Hepatocyte (in vitro differentiated cells): ENCODE results near the gene AP3S2. TPM values are rescaled to one million over a fixed set of nuclear protein-coding genes. Genes with fewer than 3 reads are reported as not detected.

Source experiments
- DNase-seq: peaks from one replicate; pipeline ENCODE4 v3.0.0-alpha.2; 2016; ENCODE audit warnings: low spot score
- H2AFZ ChIP-seq: fragments of 200-600 bp; sonication (generic); 2 replicates; pipeline ENCODE4 v1.6.0; 2016; ENCODE audit warnings: antibody characterized with exemption, mild to moderate bottlenecking
- H3K27ac ChIP-seq: fragments of 200-600 bp; sonication (generic); 2 replicates; pipeline ENCODE4 v1.5.1; 2016; ENCODE audit warnings: mild to moderate bottlenecking
- H3K27me3 ChIP-seq: fragments of 200-600 bp; sonication (generic); 2 replicates; pipeline ENCODE4 v1.6.1; 2016
- H3K36me3 ChIP-seq: fragments of 200-600 bp; sonication (generic); replicated peaks from 2 replicates; pipeline ENCODE4 v1.5.1; 2016; ENCODE audit warnings: low read depth; ENCODE audit not compliant: insufficient read depth
- H3K4me1 ChIP-seq: fragments of 200-600 bp; sonication (generic); 2 replicates; pipeline ENCODE4 v1.5.1; 2016; ENCODE audit warnings: mild to moderate bottlenecking, moderate library complexity; ENCODE audit not compliant: insufficient read depth
- H3K4me2 ChIP-seq: fragments of 200-600 bp; sonication (generic); 2 replicates; pipeline ENCODE4 v1.6.0; 2016
- H3K4me3 ChIP-seq: fragments of 200-600 bp; sonication (generic); 2 replicates; pipeline ENCODE4 v1.5.1; 2016; ENCODE audit warnings: mild to moderate bottlenecking
- H3K79me2 ChIP-seq: fragments of 200-600 bp; sonication (generic); 2 replicates; pipeline ENCODE4 v1.6.0; 2017; ENCODE audit warnings: mild to moderate bottlenecking
- H3K9me2 ChIP-seq: fragments of 200-600 bp; sonication (generic); replicated peaks from 2 replicates; pipeline ENCODE4 v1.6.0; 2017; ENCODE audit warnings: mild to moderate bottlenecking; ENCODE audit not compliant: insufficient read depth
- H3K9me3 ChIP-seq: fragments of 200-600 bp; sonication (generic); 2 replicates; pipeline ENCODE4 v1.5.1; 2016; ENCODE audit warnings: low read depth, mild to moderate bottlenecking
- H4K20me1 ChIP-seq: fragments of 200-600 bp; sonication (generic); 2 replicates; pipeline ENCODE4 v1.6.0; 2016; ENCODE audit warnings: mild to moderate bottlenecking; ENCODE audit not compliant: insufficient read depth, poor library complexity, severe bottlenecking
- CTCF ChIP-seq: fragments of 200-600 bp; sonication (generic); IDR thresholded peaks from 2 replicates; pipeline ENCODE4 v1.5.1; 2016; ENCODE audit warnings: antibody characterized with exemption, mild to moderate bottlenecking; ENCODE audit not compliant: poor library complexity
- EZH2 ChIP-seq: fragments of 200-600 bp; sonication (generic); IDR thresholded peaks from 2 replicates; pipeline ENCODE4 v1.6.1; 2016; ENCODE audit warnings: antibody characterized with exemption, mild to moderate bottlenecking, borderline replicate concordance
- EZH2phosphoT487 ChIP-seq: fragments of 200-600 bp; sonication (generic); IDR thresholded peaks from one replicate; pipeline ENCODE4 v1.6.1; 2018; ENCODE audit warnings: antibody characterized with exemption, mild to moderate bottlenecking, low read depth, moderate library complexity; ENCODE audit not compliant: unreplicated experiment, severe bottlenecking
- WGBS: methylation state at CpG from one replicate; pipeline ENCODE4 v1.1.6; 2016; ENCODE audit warnings: low lambda C conversion rate; ENCODE audit errors: missing lambda C conversion rate; 5-methylcytosine and 5-hydroxymethylcytosine counted together
- polyA plus RNA-seq: library from polyadenylated mRNA; unstranded; fragments of >200 nt; fragmentation: Nextera tagmentation; extraction: Ambion mirVana; gene quantifications from 2 replicates; pipeline ENCODE4 v1.2.1, GENCODE V29; 2016
- total RNA-seq: library from RNA; depleted of rRNA; stranded (reverse); fragments of >200 nt; gene quantifications from 2 replicates; pipeline ENCODE4 v1.2.3, GENCODE V29; 2014

AP3S2 gene
- total and polyA plus RNA-seq, 2 experiments from 2014 or later: 14.2 to 61.2 TPM

GRCh38 chr15:89787944-89788343, 105.8 kb downstream of the AP3S2 start:
- no peak overlapping the region for H3K4me3 ChIP-seq
- H3K36me3 ChIP-seq: no peaks in the 10 kb centered on the region
- DNase-seq: no peak
- peaks cover 3% of the 10 kb centered on the region for H3K9me3 ChIP-seq
- H3K79me2 ChIP-seq: no peaks in the 10 kb centered on the region
- no peaks in the 10 kb centered on the region for H3K27me3 ChIP-seq
- no peak overlapping the region for H3K4me2 ChIP-seq
- H3K27ac ChIP-seq: no peak overlapping the region
- H3K4me1 ChIP-seq: peaks cover 19% of the 10 kb centered on the region
- 93% methylated on average over 3 of the region's 3 CpGs for WGBS
- TF ChIP-seq EZH2phosphoT487: no peak
- no peak for TF ChIP-seq CTCF
- no peak for TF ChIP-seq EZH2
- no peak overlapping the region for H2AFZ ChIP-seq
- H3K9me2 ChIP-seq: no peaks in the 10 kb centered on the region
- no peaks in the 10 kb centered on the region for H4K20me1 ChIP-seq

- H3K9me3 ChIP-seq: peaks cover 3% of the 10 kb centered on the region
- no peak for DNase-seq
- H3K4me1 ChIP-seq: peaks cover 34% of the 10 kb centered on the region
- peak overlapping the region; percentile 76 for H3K27ac ChIP-seq
- TF ChIP-seq EZH2phosphoT487 (no peak), EZH2 (no peak), CTCF (no peak)
- no peaks in the 10 kb centered on the region for H3K79me2 ChIP-seq
- no peak overlapping the region for H2AFZ ChIP-seq
- peak overlapping the region; percentile 6 for H3K4me2 ChIP-seq
- no peaks in the 10 kb centered on the region for H3K9me2 ChIP-seq
- no peaks in the 10 kb centered on the region for H3K27me3 ChIP-seq
- H4K20me1 ChIP-seq: no peaks in the 10 kb centered on the region
- H3K36me3 ChIP-seq: no peaks in the 10 kb centered on the region
- H3K4me3 ChIP-seq: no peak overlapping the region
These were observed 108.0 kb downstream of the AP3S2 start for GRCh38 chr15:89785774-89786140.

- no peaks in the 10 kb centered on the region for H3K79me2 ChIP-seq
- H3K27ac ChIP-seq: peak overlapping the region; percentile 76
- peaks cover 34% of the 10 kb centered on the region for H3K4me1 ChIP-seq
- 69% methylated on average over 13 of the region's 13 CpGs for WGBS
- H3K27me3 ChIP-seq: no peaks in the 10 kb centered on the region
- peaks cover 3% of the 10 kb centered on the region for H3K9me3 ChIP-seq
- TF ChIP-seq EZH2: no peak
- TF ChIP-seq EZH2phosphoT487: no peak
- no peak for TF ChIP-seq CTCF
- peak; percentile 73 for DNase-seq
- no peaks in the 10 kb centered on the region for H4K20me1 ChIP-seq
- no peak overlapping the region for H2AFZ ChIP-seq
- no peaks in the 10 kb centered on the region for H3K9me2 ChIP-seq
- H3K4me3 ChIP-seq: no peak overlapping the region
- H3K4me2 ChIP-seq: peak overlapping the region; percentile 6
- no peaks in the 10 kb centered on the region for H3K36me3 ChIP-seq
These were observed 108.6 kb downstream of the AP3S2 start for GRCh38 chr15:89785064-89785773.

GRCh38 chr15:89784686-89784960, 109.2 kb downstream of the AP3S2 start:
- 89% methylated on average over 7 of the region's 7 CpGs for WGBS
- no peaks in the 10 kb centered on the region for H3K27me3 ChIP-seq
- H3K79me2 ChIP-seq: no peaks in the 10 kb centered on the region
- DNase-seq: no peak
- no peak overlapping the region for H2AFZ ChIP-seq
- H4K20me1 ChIP-seq: no peaks in the 10 kb centered on the region
- no peak overlapping the region for H3K4me3 ChIP-seq
- no peak overlapping the region for H3K4me2 ChIP-seq
- H3K4me1 ChIP-seq: peaks cover 34% of the 10 kb centered on the region
- no peaks in the 10 kb centered on the region for H3K36me3 ChIP-seq
- H3K9me2 ChIP-seq: no peaks in the 10 kb centered on the region
- peak overlapping the region; percentile 76 for H3K27ac ChIP-seq
- TF ChIP-seq EZH2 (no peak), CTCF (no peak), EZH2phosphoT487 (no peak)
- H3K9me3 ChIP-seq: peaks cover 3% of the 10 kb centered on the region
